Mucosa of stomach (tissue), 1 donor: ENCODE measurements around the gene ATP1B1.
"Not testable (repeated sequence)": the region's sequence is repeated elsewhere in the genome, so short reads cannot be mapped to it uniquely, and the experiment has no call there.

ENCODE experiments used
- H3K27me3 ChIP-seq: one replicate; pipeline ENCODE4 v1.7.0; 2013; ENCODE audit warnings: mild to moderate bottlenecking, low read length; ENCODE audit not compliant: control insufficient read depth, insufficient read depth
- H3K36me3 ChIP-seq: one replicate; pipeline ENCODE4 v1.7.0; 2013; ENCODE audit warnings: low read length; ENCODE audit not compliant: control insufficient read depth, insufficient read depth
- H3K4me1 ChIP-seq: one replicate; pipeline ENCODE4 v1.7.0; 2013; ENCODE audit warnings: mild to moderate bottlenecking, low read length; ENCODE audit not compliant: control insufficient read depth, insufficient read depth
- H3K4me3 ChIP-seq: one replicate; pipeline ENCODE4 v1.7.0; 2013; ENCODE audit warnings: low read length
- H3K9ac ChIP-seq: one replicate; pipeline ENCODE4 v1.7.0; 2013; ENCODE audit warnings: mild to moderate bottlenecking, low read length, moderate library complexity
- H3K9me3 ChIP-seq: one replicate; pipeline ENCODE4 v1.7.0; 2013; ENCODE audit warnings: mild to moderate bottlenecking, low read length, moderate library complexity; ENCODE audit not compliant: control insufficient read depth
- donor health status: Pancreatic carcinoma.

Gene ATP1B1

DNA sequence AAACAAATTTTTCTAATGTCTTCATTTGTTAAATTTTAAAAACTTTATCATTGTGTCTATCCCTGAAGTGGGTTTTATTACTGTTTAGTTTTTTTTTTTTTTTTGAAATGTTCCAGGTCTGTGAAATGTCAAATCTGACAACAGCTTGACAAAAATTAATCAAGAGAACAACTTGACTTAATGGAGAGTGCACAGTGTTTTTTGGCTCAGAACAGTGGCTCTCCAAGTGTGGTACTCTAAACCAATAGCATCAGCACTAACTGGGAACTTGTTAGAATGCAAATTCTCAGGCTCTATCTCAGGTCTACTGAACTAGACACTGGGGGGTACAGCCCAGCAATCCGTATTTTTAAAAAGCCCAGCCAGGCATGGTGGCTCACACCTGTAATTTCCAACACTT is 49.2 kb downstream of the ATP1B1 start:
- Histone ChIP-seq H3K9ac (no peak overlapping the region), H3K27me3 (no peaks in the 10 kb centered on the region)

DNA sequence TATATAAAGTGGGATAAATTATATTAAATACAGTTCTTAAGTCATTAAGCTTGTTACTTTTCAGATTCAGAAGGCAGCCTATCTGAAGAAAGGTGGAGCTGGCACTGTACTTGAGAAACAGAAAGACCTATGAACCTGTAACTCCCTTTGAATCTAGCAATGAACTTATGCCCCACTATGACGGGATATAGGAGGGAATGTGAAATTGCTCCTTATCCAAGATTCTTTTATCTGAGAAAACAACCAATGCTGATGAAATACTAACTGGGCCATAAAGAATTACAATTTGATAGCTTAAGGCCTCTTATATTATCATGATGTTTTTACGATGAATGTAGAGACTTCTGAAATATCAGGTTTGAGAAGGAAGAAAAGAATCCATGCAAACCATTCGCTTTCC is 50.1 kb downstream of the ATP1B1 start:
- H3K4me1 ChIP-seq = peaks cover 14% of the 10 kb centered on the region
- H3K4me3 ChIP-seq = no peak overlapping the region
- H3K9me3 ChIP-seq = no peaks in the 10 kb centered on the region
- H3K9ac ChIP-seq = no peak overlapping the region
- no peaks in the 10 kb centered on the region for H3K27me3 ChIP-seq
- H3K36me3 ChIP-seq = no peaks in the 10 kb centered on the region

More for the DNA sequence above, 49.2 kb downstream of the ATP1B1 start:
- peaks cover 5% of the 10 kb centered on the region for H3K4me1 ChIP-seq
- H3K4me3 ChIP-seq = no peak overlapping the region
- H3K36me3 ChIP-seq = no peaks in the 10 kb centered on the region
- no peaks in the 10 kb centered on the region for H3K9me3 ChIP-seq

DNA sequence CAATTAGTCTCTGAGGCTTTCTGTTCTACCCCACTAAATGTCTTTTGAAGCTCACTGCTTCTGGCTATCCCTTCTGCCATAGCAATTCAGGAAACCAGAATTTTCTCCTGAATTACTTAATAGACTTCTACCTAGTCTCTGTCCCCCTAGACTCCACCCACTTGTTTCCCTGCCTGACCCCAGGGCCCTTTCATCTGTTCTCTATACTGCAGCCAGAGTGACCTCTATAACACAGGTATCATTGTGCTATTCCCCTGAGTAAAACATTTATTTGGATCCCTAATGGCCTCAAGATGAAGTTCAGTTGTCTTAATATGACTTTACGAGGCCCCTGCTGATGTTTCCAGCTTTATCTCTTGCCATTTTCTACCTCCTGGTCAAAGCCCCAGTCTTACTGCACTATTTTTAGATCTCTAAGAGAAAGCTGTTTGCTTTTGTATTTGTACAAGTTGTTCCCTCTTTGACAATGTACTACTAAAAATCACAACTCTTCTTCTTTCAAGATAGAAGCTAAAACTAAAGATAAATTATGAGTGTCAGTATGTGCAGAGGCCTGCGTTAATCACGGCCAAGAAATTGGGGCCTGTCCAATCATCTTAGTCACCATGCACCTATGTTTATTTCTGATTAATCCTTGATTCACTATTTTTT is 54.5 kb downstream of the ATP1B1 start:
- no peak overlapping the region for H3K4me3 ChIP-seq
- H3K9ac ChIP-seq = no peak overlapping the region

DNA sequence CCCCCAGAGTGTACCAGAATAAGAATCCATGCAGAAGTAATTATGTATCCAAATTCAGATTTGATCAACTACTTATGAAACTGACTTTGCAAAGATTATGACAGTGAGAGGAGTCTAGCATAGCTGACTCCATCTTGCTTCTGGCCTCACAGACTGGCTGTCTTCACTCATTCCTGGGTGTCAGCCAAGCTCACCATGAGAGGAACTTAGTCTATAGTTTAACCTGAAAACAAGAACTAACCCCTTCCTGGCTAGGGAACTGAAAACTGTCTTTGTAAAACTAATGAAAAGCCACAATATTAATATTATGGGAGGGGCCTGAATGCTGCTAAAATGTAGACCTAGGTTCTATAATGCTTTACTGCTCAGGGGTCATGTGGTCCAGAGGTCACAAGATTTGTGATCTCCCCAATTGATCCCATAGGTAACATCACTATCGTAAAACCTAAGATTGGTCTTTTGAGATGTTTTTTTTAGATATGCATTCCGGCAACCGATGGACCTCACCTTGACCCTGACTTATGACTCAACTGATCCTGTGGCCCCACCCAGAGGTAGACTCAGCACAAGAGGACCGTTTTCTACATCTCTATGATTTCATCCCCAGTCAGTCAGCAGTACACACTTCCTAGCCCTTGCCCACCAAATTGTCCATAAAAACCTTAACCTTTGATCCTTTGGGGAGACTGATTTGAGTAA is 55.2 kb downstream of the ATP1B1 start:
- Histone ChIP-seq H3K9me3 (no peaks in the 10 kb centered on the region), H3K4me3 (no peak overlapping the region), H3K27me3 (no peaks in the 10 kb centered on the region), H3K36me3 (no peaks in the 10 kb centered on the region), H3K9ac (no peak overlapping the region), H3K4me1 (peaks cover 16% of the 10 kb centered on the region)

More for the DNA sequence above, 54.5 kb downstream of the ATP1B1 start:
- Histone ChIP-seq H3K36me3 (no peaks in the 10 kb centered on the region), H3K9me3 (no peaks in the 10 kb centered on the region), H3K4me1 (peaks cover 17% of the 10 kb centered on the region), H3K27me3 (no peaks in the 10 kb centered on the region)

DNA sequence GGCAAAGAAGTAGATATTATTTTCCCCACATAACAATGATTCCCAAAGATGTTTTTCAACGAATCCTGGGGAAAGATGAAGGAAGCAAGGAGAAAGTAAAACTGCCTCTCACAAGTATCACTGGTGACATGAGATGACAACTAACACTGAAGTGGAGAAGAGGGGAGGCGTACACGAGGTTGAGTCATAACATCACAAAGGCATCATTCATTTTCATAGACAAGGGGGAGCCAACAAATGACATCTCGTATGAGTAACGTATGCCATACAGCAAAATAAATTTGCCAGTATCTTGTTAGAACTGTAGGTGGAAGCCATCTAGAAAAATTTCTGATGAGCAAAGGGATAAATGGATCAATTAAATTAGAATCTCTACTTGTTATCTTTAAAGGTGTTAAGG is 56.6 kb downstream of the ATP1B1 start:
- no peaks in the 10 kb centered on the region for H3K27me3 ChIP-seq
- H3K9me3 ChIP-seq = no peaks in the 10 kb centered on the region
- H3K36me3 ChIP-seq = no peaks in the 10 kb centered on the region
- H3K4me3 ChIP-seq = no peak overlapping the region
- no peak overlapping the region for H3K9ac ChIP-seq
- peaks cover 12% of the 10 kb centered on the region for H3K4me1 ChIP-seq

DNA sequence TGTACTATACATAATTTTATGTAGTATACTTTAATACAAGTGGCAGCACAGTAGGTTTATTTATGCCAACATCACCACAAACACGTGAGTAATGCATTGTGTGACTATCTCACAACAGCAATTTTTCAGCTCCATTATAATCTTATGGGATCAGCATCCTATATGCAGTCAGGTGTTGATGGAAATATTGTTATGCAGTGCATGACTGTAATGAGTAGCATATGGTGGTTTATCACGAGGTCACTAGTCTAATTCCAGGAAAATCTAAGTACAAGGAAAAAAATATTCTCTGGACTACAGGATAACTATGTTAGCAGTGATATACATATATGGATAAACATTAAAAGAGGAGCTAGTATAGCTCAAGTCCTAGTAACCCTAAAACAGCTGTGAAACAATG is 69.0 kb downstream of the ATP1B1 start:
- Histone ChIP-seq H3K9me3 (no peaks in the 10 kb centered on the region), H3K9ac (no peak overlapping the region), H3K4me1 (no peaks in the 10 kb centered on the region), H3K4me3 (no peak overlapping the region), H3K27me3 (no peaks in the 10 kb centered on the region), H3K36me3 (no peaks in the 10 kb centered on the region)

DNA sequence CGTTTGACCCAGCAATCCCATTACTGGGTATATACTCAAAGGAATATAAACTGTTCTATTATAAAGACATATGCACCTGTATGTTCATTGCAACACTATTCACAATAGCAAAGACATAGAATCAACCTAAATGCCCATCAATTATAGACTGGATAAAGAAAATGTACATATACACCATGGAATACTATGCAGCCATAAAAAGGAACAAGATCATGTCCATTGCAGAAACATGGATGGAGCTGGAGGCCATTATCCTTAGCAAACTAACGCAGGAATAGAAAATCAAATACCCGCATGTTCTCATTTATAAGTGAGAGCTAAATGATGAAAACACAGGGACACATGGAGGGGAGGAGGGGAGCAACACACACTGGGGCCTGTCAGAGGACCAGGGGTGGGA is 72.9 kb downstream of the ATP1B1 start:
- H3K9ac ChIP-seq, H3K9me3 ChIP-seq: not testable (repeated sequence)

DNA sequence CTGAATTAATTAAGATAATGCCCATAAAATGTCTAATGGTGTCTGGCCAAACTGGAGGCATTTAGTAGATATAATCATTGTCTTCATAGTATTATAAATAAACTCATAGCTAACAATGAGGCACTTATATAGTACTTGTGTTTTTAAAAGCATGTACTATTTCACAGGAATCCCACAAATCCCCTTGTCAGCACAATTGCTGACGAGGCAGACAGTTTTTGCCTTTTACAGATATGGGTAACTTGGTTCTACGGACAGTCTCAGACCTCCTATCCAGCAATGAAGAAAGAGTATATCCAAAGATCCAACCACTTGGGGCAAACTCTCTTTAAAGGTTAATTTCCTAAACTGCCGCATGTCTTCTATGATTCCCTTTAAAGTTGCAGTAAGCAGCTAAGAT is 73.7 kb downstream of the ATP1B1 start:
- Histone ChIP-seq H3K36me3 (no peaks in the 10 kb centered on the region), H3K27me3 (no peaks in the 10 kb centered on the region), H3K4me1 (no peaks in the 10 kb centered on the region), H3K9ac (no peak overlapping the region), H3K4me3 (no peak overlapping the region), H3K9me3 (no peaks in the 10 kb centered on the region)

More for the DNA sequence above, 72.9 kb downstream of the ATP1B1 start:
- not testable (repeated sequence) for H3K36me3 ChIP-seq, H3K27me3 ChIP-seq, H3K4me3 ChIP-seq, H3K4me1 ChIP-seq
